ENCODE data around the gene MTHFD1L.

DNA sequence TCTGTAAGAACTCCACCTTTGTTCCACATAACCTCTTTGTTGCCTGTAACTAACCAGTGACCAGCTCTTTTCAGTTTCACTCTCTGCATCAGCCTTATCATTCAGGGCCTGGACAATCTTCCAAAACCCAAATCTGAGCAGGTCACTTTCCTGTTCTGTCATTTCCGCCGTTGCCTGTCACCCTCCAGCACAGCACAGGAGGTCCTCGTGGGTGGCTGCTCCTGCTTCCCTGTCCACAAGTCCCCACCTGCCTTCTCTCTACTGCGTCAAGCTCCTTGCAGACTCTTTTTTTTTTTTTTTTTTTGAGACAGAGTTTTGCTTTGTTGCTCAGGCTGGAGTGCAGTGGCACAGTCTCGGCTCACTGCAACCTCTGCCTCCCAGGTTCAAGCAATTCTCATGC, 73.9 kb downstream of the MTHFD1L start:
- TF ChIP-seq, protein P1, sequence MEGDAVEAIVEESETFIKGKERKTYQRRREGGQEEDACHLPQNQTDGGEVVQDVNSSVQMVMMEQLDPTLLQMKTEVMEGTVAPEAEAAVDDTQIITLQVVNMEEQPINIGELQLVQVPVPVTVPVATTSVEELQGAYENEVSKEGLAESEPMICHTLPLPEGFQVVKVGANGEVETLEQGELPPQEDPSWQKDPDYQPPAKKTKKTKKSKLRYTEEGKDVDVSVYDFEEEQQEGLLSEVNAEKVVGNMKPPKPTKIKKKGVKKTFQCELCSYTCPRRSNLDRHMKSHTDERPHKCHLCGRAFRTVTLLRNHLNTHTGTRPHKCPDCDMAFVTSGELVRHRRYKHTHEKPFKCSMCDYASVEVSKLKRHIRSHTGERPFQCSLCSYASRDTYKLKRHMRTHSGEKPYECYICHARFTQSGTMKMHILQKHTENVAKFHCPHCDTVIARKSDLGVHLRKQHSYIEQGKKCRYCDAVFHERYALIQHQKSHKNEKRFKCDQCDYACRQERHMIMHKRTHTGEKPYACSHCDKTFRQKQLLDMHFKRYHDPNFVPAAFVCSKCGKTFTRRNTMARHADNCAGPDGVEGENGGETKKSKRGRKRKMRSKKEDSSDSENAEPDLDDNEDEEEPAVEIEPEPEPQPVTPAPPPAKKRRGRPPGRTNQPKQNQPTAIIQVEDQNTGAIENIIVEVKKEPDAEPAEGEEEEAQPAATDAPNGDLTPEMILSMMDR (conservative IDR thresholded peaks at IDR 0.05 in 1 of 2, IDR thresholded peaks at IDR 0.05 in 1 of 2; ENCODE audit: low read depth in 1 of 2, low read length in 2 of 2), result no peak
- TF ChIP-seq EZH2 (IDR thresholded peaks at IDR 0.05; ENCODE audit: low read length, missing control alignments), result no peak

Data from fibroblast of lung (primary cell).